CD8-positive, alpha-beta memory T cell (primary cell): ENCODE data around the gene GOLGA6D. TPM values are rescaled to one million over a fixed set of nuclear protein-coding genes. Genes with fewer than 3 reads are reported as not detected.
A peak's percentile ranks its signal among the peaks of the same experiment; 100 is the strongest.
"Not testable (repeated sequence)": the region's sequence is repeated elsewhere in the genome, so short reads cannot be mapped to it uniquely, and the experiment has no call there.

Experiments used
- CTCF ChIA-PET: fragments of 350-600 bp; sonication (Branson Sonifier 250); formaldehyde crosslinking; loops from one replicate; lab custom pipeline; 2021; ENCODE audit warnings: antibody characterized with exemption; lab: Charles Lee
- POLR2A ChIA-PET: fragments of 350-600 bp; sonication (Branson Sonifier 250); formaldehyde crosslinking; loops from one replicate; lab custom pipeline; 2021; ENCODE audit warnings: antibody characterized with exemption; lab: Charles Lee
- DNase-seq, 5 donors: peaks; one replicate each; pipeline versions ENCODE4 v3.0.0 to v3.0.0-alpha.2; 2020 to 2022; ENCODE audit warnings: mixed read lengths in 1 of 5
- H3K27ac ChIP-seq: one replicate; pipeline ENCODE4 v1.7.0; 2013; ENCODE audit warnings: low read depth, mild to moderate bottlenecking, low read length, moderate library complexity
- H3K27me3 ChIP-seq: 2 replicates; pipeline ENCODE4 v1.7.0; 2013; ENCODE audit warnings: low read length, mild to moderate bottlenecking; ENCODE audit not compliant: insufficient read depth, poor library complexity, severe bottlenecking
- H3K36me3 ChIP-seq: 2 replicates; pipeline ENCODE4 v1.7.0; 2013; ENCODE audit warnings: mild to moderate bottlenecking, low read length, moderate library complexity; ENCODE audit not compliant: insufficient read depth
- H3K4me1 ChIP-seq: 2 replicates; pipeline ENCODE4 v1.7.0; 2013; ENCODE audit warnings: mild to moderate bottlenecking, low read length, moderate library complexity; ENCODE audit not compliant: insufficient read depth
- H3K4me3 ChIP-seq: 2 replicates; pipeline ENCODE4 v1.7.0; 2013; ENCODE audit warnings: mild to moderate bottlenecking, low read length
- H3K9me3 ChIP-seq: 2 replicates; pipeline ENCODE4 v1.7.0; 2013; ENCODE audit warnings: mild to moderate bottlenecking, low read length
- H3K27ac Mint-ChIP-seq, 8 donors: one replicate each; pipeline ENCODE4 v1.8.0; 2020 to 2021; ENCODE audit warnings: mixed read lengths in 8 of 8, mild to moderate bottlenecking in 6 of 8, inconsistent platforms in 3 of 8, moderate library complexity in 3 of 8
- H3K27me3 Mint-ChIP-seq, 2 donors: one replicate each; pipeline ENCODE4 v1.8.0; 2020 to 2021; ENCODE audit warnings: mixed read lengths in 2 of 2, mild to moderate bottlenecking in 1 of 2, moderate library complexity in 1 of 2
- H3K36me3 Mint-ChIP-seq, 3 donors: one replicate each; pipeline ENCODE4 v1.8.0; 2020 to 2021; ENCODE audit warnings: mixed read lengths in 3 of 3, inconsistent platforms in 1 of 3, mild to moderate bottlenecking in 1 of 3
- H3K4me1 Mint-ChIP-seq, 3 donors: one replicate each; pipeline ENCODE4 v1.8.0; 2020 to 2021; ENCODE audit warnings: mixed read lengths in 3 of 3, inconsistent platforms in 1 of 3, mild to moderate bottlenecking in 1 of 3
- H3K4me3 Mint-ChIP-seq, 7 donors: one replicate each; pipeline ENCODE4 v1.8.0; 2020 to 2021; ENCODE audit warnings: mixed read lengths in 7 of 7, mild to moderate bottlenecking in 6 of 7, moderate library complexity in 4 of 7, inconsistent platforms in 2 of 7
- H3K9me3 Mint-ChIP-seq, 5 donors: one replicate each; pipeline ENCODE4 v1.8.0; 2020 to 2022; ENCODE audit warnings: mixed read lengths in 5 of 5, mild to moderate bottlenecking in 3 of 5, moderate library complexity in 2 of 5, inconsistent platforms in 1 of 5
- polyA plus RNA-seq: library from polyadenylated mRNA; unstranded; fragments of 300-500 nt; fragmentation: Illumina TruSeq; gene quantifications from one replicate; pipeline ENCODE4 v1.2.3, GENCODE V29; 2021
- total RNA-seq, 2 experiments: library from RNA; stranded (reverse); gene quantifications; one replicate each; pipeline ENCODE4 v1.2.3, GENCODE V29; 2021

The GOLGA6D gene
- total and polyA plus RNA-seq, 3 experiments from 2014 or later, result not detected

DNA sequence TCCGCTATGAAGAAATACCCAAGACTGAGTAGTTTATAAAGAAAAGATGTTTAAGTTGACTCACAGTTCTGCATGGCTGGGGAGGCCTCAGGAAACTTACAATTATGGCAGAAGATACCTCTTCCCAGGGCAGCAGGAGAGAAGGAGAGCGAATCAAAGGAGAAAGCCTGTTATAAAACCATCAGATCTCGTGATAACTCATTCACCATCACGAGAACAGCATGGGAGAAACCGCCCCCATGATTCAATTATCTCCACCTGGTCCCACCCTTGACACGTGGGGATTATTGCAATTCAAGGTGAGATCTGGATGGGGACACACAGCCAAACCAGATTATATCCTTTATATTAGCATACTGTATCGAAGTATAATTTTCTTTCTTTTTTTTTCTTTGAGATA is 49.5 kb downstream of the GOLGA6D start:
- H3K36me3 Mint-ChIP-seq, CTCF ChIA-PET, H3K27me3 ChIP-seq, H3K27me3 Mint-ChIP-seq, H3K9me3 ChIP-seq, H3K36me3 ChIP-seq, H3K27ac ChIP-seq, H3K4me3 ChIP-seq, H3K9me3 Mint-ChIP-seq, POLR2A ChIA-PET, H3K27ac Mint-ChIP-seq, DNase-seq: not testable (repeated sequence)
- peaks cover 18 to 21% (median 20%) of the 10 kb centered on the region in 3 donors for H3K4me1 Mint-ChIP-seq
- peak overlapping the region in 1 of 7 donors; percentile 3 for H3K4me3 Mint-ChIP-seq
- peaks cover 14% of the 10 kb centered on the region for H3K4me1 ChIP-seq

DNA sequence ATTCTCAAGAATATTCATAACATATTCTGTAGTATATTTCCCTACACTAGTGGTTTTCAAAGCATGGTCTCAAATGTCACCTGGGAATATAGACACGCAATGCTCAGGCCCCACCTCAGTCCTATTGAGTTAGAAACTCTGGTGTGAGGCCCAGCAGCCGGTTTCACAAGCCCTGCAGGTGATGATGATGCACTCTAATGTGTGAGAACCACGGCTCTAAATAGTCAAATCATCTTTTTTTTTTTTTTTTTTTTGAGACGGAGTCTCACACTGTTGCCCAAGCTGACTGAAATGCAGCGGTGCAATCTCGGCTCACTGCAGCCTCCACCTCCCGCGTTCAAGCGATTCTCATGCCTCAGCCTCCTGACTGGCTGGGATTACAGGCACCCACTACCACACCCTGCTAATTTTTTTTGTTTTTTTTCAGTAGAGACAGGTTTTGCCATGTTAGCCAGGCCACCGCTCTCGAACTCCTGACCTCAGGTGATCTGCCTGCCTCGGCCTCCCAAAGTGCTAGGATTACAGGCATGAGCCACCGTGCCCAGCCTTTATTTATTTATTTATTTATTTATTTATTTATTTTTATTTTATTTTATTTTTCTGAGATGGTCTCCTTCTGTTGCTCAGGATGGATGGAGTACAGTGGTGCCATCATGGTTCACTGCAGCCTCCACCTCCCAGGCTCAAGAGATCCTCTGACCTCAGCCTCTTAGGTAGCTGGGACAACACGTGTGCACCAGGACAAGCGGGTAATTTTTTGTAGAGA is 51.2 kb downstream of the GOLGA6D start:
- H3K4me1 ChIP-seq, result peaks cover 14% of the 10 kb centered on the region
- H3K9me3 Mint-ChIP-seq, H3K27ac Mint-ChIP-seq, H3K27me3 ChIP-seq, H3K36me3 Mint-ChIP-seq, CTCF ChIA-PET, POLR2A ChIA-PET, H3K9me3 ChIP-seq, H3K36me3 ChIP-seq, H3K27me3 Mint-ChIP-seq, H3K4me3 ChIP-seq, H3K27ac ChIP-seq, DNase-seq: not testable (repeated sequence)
- Mint-ChIP-seq H3K4me3 (peak overlapping the region in 1 of 7 donors; percentile 13), H3K4me1 (peaks cover 19 to 25% (median 22%) of the 10 kb centered on the region in 3 donors)

DNA sequence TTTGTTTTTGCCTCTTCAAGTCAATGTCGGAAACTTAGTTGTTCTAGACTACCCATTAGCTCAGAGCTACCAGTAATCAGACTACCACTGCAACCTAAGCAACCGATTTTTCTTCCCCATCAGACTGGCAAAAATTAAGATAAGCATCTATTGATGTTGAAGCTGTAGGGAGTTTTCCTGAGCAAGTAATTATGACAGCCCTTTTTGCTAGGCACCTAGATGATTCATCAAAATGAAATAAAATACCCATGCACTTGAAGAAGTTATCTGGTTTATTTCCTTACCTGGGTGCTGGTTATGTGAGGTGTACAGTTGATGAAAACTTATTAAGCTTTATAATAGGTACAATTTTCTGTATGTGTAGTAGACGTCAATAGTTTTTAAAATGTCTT is 52.7 kb downstream of the GOLGA6D start:
- Mint-ChIP-seq H3K27ac (peak overlapping the region; percentile 38 to 98 (median 90)), H3K36me3 (peaks cover 0 to 11% (median 2%) of the 10 kb centered on the region in 3 donors), H3K4me3 (peak overlapping the region; percentile 88 to 97 (median 92)), H3K27me3 (no peaks in the 10 kb centered on the region), H3K9me3 (no peaks in the 10 kb centered on the region), H3K4me1 (peaks cover 19 to 25% (median 22%) of the 10 kb centered on the region in 3 donors)
- POLR2A ChIA-PET, result no interaction called here
- H3K36me3 ChIP-seq, result no peaks in the 10 kb centered on the region
- no peaks in the 10 kb centered on the region for H3K27me3 ChIP-seq
- no peaks in the 10 kb centered on the region for H3K9me3 ChIP-seq
- no peak for DNase-seq
- H3K27ac ChIP-seq, result peak overlapping the region; percentile 57
- peak overlapping the region; percentile 74 for H3K4me3 ChIP-seq
- CTCF ChIA-PET, result interaction anchor here (1.6 kb wide), 1 partner anchor 32 kb away, joined by 4 read pairs; no protein-coding TSS in a partner anchor
- peaks cover 14% of the 10 kb centered on the region for H3K4me1 ChIP-seq

DNA sequence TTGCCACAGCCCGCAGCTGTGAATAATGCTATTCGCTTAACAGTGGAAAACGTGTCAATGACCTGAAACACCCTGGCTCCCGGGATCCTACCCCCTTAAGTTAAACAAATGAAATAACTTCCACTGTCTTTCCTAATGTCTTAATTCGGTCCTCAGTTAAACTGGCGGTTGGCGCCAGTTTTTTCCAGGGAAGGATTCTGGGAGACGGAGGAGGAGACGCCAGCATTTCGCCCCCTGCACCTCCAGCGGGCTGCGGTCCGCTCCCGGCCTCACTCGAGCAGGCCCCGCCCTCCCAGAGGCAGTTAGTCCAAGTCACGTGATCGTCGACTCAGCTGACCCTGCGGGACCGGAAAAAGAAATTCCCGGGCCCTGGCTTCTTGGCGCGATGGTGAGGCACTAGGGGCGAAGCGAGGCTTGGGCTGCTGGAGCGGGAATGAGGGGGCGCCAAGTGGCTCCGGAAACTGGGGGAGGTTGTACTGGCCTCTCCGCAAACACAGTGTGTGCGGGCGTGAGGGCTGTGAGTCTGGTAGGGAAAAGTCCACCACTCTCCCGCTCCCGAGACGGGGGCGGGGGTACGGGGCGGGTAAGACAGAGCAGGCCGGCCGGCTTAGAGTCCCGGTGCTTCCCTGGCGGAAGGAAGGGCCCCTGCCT is 53.2 kb downstream of the GOLGA6D start, which contains the start of gene COMMD4:
TSS of gene COMMD4 (plus strand) at position 359 of the 651 bp plus-strand sequence. CDS start at position 386, 27 bp downstream.
- H3K36me3 ChIP-seq, result no peaks in the 10 kb centered on the region
- H3K27ac Mint-ChIP-seq, result peak within 1 kb of the TSS; percentile 79 to 98 (median 92)
- peaks cover 19 to 25% (median 22%) of the 10 kb centered on the region in 3 donors for H3K4me1 Mint-ChIP-seq

DNA sequence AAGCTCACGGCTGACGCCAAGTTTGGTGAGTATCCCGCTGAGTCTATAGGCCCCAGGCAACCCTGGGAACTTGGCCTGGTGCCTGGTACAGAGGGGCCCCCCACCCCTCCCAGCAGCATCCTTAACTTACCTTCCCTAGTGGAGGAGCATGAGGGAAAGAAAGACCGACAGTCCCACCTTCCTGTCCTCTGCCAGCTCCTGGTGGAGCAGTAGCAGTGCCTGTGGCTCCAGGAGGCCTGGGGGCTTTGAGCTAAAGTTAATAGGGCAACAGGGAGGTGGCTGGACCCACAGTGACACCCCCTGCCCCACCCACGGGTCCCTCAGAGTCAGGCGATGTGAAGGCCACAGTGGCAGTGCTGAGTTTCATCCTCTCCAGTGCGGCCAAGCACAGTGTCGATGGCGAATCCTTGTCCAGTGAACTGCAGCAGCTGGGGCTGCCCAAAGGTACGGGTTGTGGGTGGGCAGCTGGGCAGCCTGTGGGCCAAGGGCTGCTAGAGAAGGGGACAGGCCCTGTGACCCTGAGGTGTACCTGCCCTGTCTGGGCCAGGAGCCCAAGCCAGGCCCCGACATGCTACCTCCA is 56.1 kb downstream of the GOLGA6D start:
- POLR2A ChIA-PET, result no interaction called here

More for the DNA sequence above, 53.2 kb downstream of the GOLGA6D start, which contains the start of gene COMMD4:
- Histone ChIP-seq H3K4me3 (peak within 1 kb of the TSS; percentile 74), H3K9me3 (no peaks in the 10 kb centered on the region), H3K4me1 (peaks cover 14% of the 10 kb centered on the region), H3K27me3 (no peaks in the 10 kb centered on the region), H3K27ac (peak within 1 kb of the TSS; percentile 57)
- H3K4me3 Mint-ChIP-seq, result peak within 1 kb of the TSS; percentile 88 to 97 (median 92)
- no peaks in the 10 kb centered on the region for H3K27me3 Mint-ChIP-seq
- H3K36me3 Mint-ChIP-seq, result peaks cover 1 to 12% (median 2%) of the 10 kb centered on the region in 3 donors
- ChIA-PET CTCF (interaction anchor here (1.6 kb wide), 1 partner anchor 32 kb away, joined by 4 read pairs; no protein-coding TSS in a partner anchor), POLR2A (no interaction called here)
- no peaks in the 10 kb centered on the region for H3K9me3 Mint-ChIP-seq
- peak; percentile 58 to 84 (median 62) for DNase-seq

DNA sequence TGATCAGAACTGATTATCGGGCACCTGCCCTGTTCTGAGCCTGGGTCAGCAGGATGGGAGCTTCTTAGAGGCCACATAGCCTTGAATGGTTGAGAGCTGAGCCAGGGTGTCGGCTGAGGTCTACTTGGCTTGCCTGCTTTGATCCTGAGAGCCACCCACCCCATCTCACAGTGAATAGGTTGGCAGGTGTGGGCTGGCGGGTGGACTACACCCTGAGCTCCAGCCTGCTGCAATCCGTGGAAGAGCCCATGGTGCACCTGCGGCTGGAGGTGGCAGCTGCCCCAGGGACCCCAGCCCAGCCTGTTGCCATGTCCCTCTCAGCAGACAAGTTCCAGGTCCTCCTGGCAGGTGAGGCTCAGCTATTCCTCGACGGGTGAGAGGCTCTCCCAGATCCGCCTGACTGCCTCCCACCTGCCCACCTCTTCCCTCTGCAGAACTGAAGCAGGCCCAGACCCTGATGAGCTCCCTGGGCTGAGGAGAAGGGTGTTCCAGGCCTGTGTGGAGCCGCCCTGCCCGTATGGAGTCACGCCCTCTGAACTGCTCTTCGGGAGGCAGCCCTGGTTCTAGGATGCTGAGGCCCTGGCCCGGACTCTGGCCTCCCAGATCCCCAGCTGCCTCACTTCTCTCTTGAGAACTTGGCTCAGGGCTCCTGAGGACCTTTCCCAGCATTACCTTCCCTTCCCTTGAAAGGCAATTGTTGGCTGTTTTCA is 57.1 kb downstream of the GOLGA6D start:
- H3K4me1 Mint-ChIP-seq, result peaks cover 19 to 25% (median 22%) of the 10 kb centered on the region in 3 donors
- H3K27me3 ChIP-seq, result no peaks in the 10 kb centered on the region
- peaks cover 2 to 18% (median 3%) of the 10 kb centered on the region in 3 donors for H3K36me3 Mint-ChIP-seq
- H3K4me3 ChIP-seq, result no peak overlapping the region
- CTCF ChIA-PET, result interaction anchor here (1.2 kb wide), 1 partner anchor 28 kb away, joined by 7 read pairs; the partner anchor contains the start of gene MAN2C1
- H3K4me3 Mint-ChIP-seq, result peak overlapping the region in 2 of 7 donors; percentile 11 to 59
- no peak for DNase-seq
- no peaks in the 10 kb centered on the region for H3K27me3 Mint-ChIP-seq
- H3K27ac Mint-ChIP-seq, result peak overlapping the region in 5 of 8 donors; percentile 32 to 88 (median 55)
- H3K4me1 ChIP-seq, result peaks cover 14% of the 10 kb centered on the region
- H3K9me3 Mint-ChIP-seq, result no peaks in the 10 kb centered on the region
- POLR2A ChIA-PET, result no interaction called here
- no peak overlapping the region for H3K27ac ChIP-seq
- no peaks in the 10 kb centered on the region for H3K9me3 ChIP-seq
- H3K36me3 ChIP-seq, result no peaks in the 10 kb centered on the region

More for the DNA sequence above, 56.1 kb downstream of the GOLGA6D start:
- no peaks in the 10 kb centered on the region for H3K27me3 ChIP-seq
- H3K4me1 ChIP-seq, result peaks cover 14% of the 10 kb centered on the region
- DNase-seq, result no peak
- no peak overlapping the region for H3K4me3 ChIP-seq
- no peaks in the 10 kb centered on the region for H3K9me3 ChIP-seq
- Mint-ChIP-seq H3K36me3 (peaks cover 2 to 18% (median 3%) of the 10 kb centered on the region in 3 donors), H3K27me3 (no peaks in the 10 kb centered on the region), H3K4me1 (peaks cover 19 to 25% (median 22%) of the 10 kb centered on the region in 3 donors), H3K4me3 (peak overlapping the region in 1 of 7 donors; percentile 48), H3K27ac (peak overlapping the region in 1 of 8 donors; percentile 52), H3K9me3 (no peaks in the 10 kb centered on the region)
- no peaks in the 10 kb centered on the region for H3K36me3 ChIP-seq
- CTCF ChIA-PET, result no interaction called here
- H3K27ac ChIP-seq, result no peak overlapping the region

DNA sequence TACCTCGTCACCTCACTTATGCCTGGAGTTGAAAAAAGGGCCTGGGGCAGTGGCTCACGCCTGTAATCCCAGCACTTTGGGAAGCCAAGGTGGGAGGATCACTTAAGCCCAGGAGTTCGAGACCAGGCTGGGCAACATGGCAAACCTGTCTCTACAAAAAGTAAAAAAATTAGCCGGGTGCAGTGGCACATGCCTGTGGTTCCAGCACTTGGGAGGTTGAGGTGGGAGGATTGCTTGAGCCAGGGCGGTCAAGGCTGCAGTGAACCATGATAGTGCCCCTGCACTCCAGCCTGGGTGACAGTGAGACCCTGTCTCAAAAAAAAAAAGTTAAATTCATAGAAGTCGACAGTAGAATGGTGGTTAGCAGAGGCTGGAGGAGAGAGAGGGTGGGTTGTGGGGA is 59.6 kb downstream of the GOLGA6D start:
- Mint-ChIP-seq H3K27ac (peak overlapping the region in 1 of 8 donors; percentile 69), H3K4me1 (peaks cover 6 to 12% (median 8%) of the 10 kb centered on the region in 3 donors), H3K27me3 (peaks cover 0 to 2% of the 10 kb centered on the region in 2 donors), H3K4me3 (no peak overlapping the region), H3K9me3 (peaks cover 0 to 3% (median 0%) of the 10 kb centered on the region in 5 donors), H3K36me3 (peaks cover 2 to 19% (median 3%) of the 10 kb centered on the region in 3 donors)
- ChIA-PET CTCF (no interaction called here), POLR2A (no interaction called here)
- Histone ChIP-seq H3K27ac (no peak overlapping the region), H3K4me3 (no peak overlapping the region), H3K4me1 (peaks cover 8% of the 10 kb centered on the region), H3K9me3 (no peaks in the 10 kb centered on the region), H3K27me3 (no peaks in the 10 kb centered on the region), H3K36me3 (no peaks in the 10 kb centered on the region)
- no peak for DNase-seq
